Vagina (tissue), 2 donors: ENCODE results near the gene CNOT6. TPM values are rescaled to one million over a fixed set of nuclear protein-coding genes. Genes with fewer than 3 reads are reported as not detected.

ENCODE experiments used
- DNase-seq, 2 donors: peaks; one replicate each; pipeline ENCODE4 v3.0.0-alpha.2; 2017; ENCODE audit errors: extremely low spot score in 2 of 2
- H3K27ac ChIP-seq: fragments of 200-600 bp; sonication (generic); one replicate; pipeline ENCODE4 v1.5.1; 2019
- H3K27me3 ChIP-seq: fragments of 200-600 bp; sonication (generic); one replicate; pipeline ENCODE4 v1.5.1; 2019
- H3K36me3 ChIP-seq, 2 donors: fragments of 200-600 bp; sonication (generic); one replicate each; pipeline ENCODE4 v1.5.1; 2017 to 2019
- H3K4me1 ChIP-seq: fragments of 200-600 bp; sonication (generic); one replicate; pipeline ENCODE4 v1.5.1; 2019
- H3K4me3 ChIP-seq, 2 donors: fragments of 200-600 bp; sonication (generic); 1 replicate in 1 of 2; 2 replicates in 1 of 2; pipeline ENCODE4 v1.5.1; 2016 to 2019
- H3K9me3 ChIP-seq: fragments of 200-600 bp; sonication (generic); one replicate; pipeline ENCODE4 v1.5.1; 2019
- POLR2A ChIP-seq, 2 donors: fragments of 450-650 bp; IDR thresholded peaks; one replicate each; pipeline ENCODE4 v1.6.1; 2017; ENCODE audit warnings: antibody characterized with exemption in 2 of 2, mild to moderate bottlenecking in 2 of 2, moderate library complexity in 2 of 2
- POLR2AphosphoS5 ChIP-seq, 2 donors: sonication (generic); formaldehyde crosslinking; IDR thresholded peaks; one replicate each; pipeline ENCODE4 v1.9.0; 2017; ENCODE audit warnings: antibody characterized with exemption in 2 of 2, mild to moderate bottlenecking in 2 of 2, low read depth in 1 of 2; ENCODE audit not compliant: insufficient read depth in 1 of 2
- intact Hi-C: fragments of 100-400 bp; cut with DNase I; formaldehyde crosslinking; loops from one replicate; pipeline ENCODE4 v1.15.1; 2023
- total RNA-seq: library from RNA; depleted of rRNA; stranded (reverse); fragments of >200 nt; gene quantifications from one replicate; pipeline ENCODE4 v1.2.3, GENCODE V29; 2016
- TF ChIP-seq, protein P1 (sequence below), 3 experiments: fragments of 450-650 bp in 2 of 3; fragments of 200-600 bp in 1 of 3; sonication (generic) in 1 of 3; IDR thresholded peaks; one replicate each; pipeline ENCODE4 v1.5.1; 2017 to 2019; ENCODE audit warnings: antibody characterized with exemption in 3 of 3, mild to moderate bottlenecking in 2 of 3, moderate library complexity in 2 of 3

CNOT6 gene
- total RNA-seq, 1 donor from 2014 or later, result 21.4 TPM

DNA sequence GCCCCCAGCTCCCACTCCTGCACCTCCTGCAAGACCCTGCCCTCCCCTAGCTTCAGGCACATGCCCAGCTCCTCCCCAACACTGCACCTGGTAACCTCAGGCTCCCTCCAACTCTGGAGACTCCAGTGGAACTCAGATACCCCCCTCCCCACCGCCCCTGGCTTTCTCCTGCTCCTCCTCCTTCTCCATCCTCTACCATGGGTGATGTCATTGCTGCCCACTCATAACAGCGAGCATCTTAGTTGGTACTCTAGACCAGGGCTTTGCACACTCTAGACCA, 24.7 kb upstream of the CNOT6 start:
- Histone ChIP-seq H3K27me3 (no peaks in the 10 kb centered on the region), H3K27ac (no peak overlapping the region), H3K4me3 (no peak overlapping the region), H3K9me3 (no peaks in the 10 kb centered on the region), H3K4me1 (no peaks in the 10 kb centered on the region), H3K36me3 (no peaks in the 10 kb centered on the region)
- no peak for TF ChIP-seq POLR2AphosphoS5 (IDR thresholded peaks at IDR 0.05; ENCODE audit: insufficient read depth in 1 of 2, low read depth in 1 of 2)
- no peak for TF ChIP-seq POLR2A (IDR thresholded peaks at IDR 0.05)
- TF ChIP-seq, protein P1, sequence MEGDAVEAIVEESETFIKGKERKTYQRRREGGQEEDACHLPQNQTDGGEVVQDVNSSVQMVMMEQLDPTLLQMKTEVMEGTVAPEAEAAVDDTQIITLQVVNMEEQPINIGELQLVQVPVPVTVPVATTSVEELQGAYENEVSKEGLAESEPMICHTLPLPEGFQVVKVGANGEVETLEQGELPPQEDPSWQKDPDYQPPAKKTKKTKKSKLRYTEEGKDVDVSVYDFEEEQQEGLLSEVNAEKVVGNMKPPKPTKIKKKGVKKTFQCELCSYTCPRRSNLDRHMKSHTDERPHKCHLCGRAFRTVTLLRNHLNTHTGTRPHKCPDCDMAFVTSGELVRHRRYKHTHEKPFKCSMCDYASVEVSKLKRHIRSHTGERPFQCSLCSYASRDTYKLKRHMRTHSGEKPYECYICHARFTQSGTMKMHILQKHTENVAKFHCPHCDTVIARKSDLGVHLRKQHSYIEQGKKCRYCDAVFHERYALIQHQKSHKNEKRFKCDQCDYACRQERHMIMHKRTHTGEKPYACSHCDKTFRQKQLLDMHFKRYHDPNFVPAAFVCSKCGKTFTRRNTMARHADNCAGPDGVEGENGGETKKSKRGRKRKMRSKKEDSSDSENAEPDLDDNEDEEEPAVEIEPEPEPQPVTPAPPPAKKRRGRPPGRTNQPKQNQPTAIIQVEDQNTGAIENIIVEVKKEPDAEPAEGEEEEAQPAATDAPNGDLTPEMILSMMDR (IDR thresholded peaks at IDR 0.05), result no peak
- intact Hi-C loops, result no loop called here
- DNase-seq, result peak in 1 of 2 donors; percentile 44

DNA sequence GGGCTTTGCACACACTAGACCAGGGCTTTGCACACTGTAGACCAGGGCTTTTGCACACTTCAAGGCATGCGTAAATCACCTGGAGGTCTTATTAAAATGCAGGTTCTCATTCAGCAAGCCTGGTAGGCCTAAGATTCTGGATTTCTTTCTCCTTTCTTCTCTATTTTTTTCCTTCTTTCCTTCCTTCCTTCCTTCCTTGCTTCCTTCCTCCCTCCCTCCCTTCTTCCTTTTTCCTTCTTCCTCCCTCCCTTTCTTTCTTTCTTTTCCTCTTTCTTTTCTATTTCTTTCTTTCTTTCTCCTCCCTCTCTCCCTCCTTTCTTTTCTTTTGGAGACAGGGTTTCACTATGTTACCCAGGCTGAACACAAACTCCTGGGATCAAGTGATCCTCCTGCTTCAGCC, 24.3 kb upstream of the CNOT6 start:
- no peak overlapping the region for H3K27ac ChIP-seq
- no peak overlapping the region for H3K4me3 ChIP-seq
- H3K9me3 ChIP-seq, result no peaks in the 10 kb centered on the region
- intact Hi-C loops, result loop anchor here (5.0 kb wide), 1 partner anchor 178 kb away; the partner anchor contains the start of gene MAPK9
- TF ChIP-seq, protein P1 (IDR thresholded peaks at IDR 0.05), result no peak
- TF ChIP-seq POLR2AphosphoS5 (IDR thresholded peaks at IDR 0.05; ENCODE audit: insufficient read depth in 1 of 2, low read depth in 1 of 2), result no peak
- no peak for TF ChIP-seq POLR2A (IDR thresholded peaks at IDR 0.05)
- DNase-seq, result no peak
- H3K36me3 ChIP-seq, result no peaks in the 10 kb centered on the region
- H3K27me3 ChIP-seq, result no peaks in the 10 kb centered on the region
- no peaks in the 10 kb centered on the region for H3K4me1 ChIP-seq

DNA sequence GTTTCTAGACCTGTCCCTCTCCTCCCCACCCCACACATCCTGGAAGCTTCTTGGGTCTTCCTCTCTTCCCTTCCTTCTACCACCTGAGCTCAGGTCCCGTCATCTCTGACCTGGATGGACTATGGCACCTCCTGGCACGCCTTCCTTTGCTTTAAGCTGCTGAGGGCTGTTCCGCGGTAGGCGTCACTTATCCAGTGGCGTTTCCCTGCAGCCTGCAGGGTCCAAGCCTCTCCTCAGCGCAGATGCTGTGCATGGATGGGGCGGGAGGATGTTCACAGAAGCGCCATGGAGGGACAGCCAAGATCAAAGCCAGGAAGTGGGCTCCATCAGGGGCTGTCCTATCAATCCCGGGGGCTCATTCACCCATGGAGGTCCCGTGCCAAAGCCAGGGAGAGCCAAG, 23.8 kb upstream of the CNOT6 start:
- intact Hi-C loops, result loop anchor here (5.0 kb wide), 1 partner anchor 178 kb away; the partner anchor contains the start of gene MAPK9
- Histone ChIP-seq H3K4me1 (no peaks in the 10 kb centered on the region), H3K9me3 (no peaks in the 10 kb centered on the region), H3K36me3 (no peaks in the 10 kb centered on the region), H3K4me3 (no peak overlapping the region), H3K27ac (no peak overlapping the region), H3K27me3 (no peaks in the 10 kb centered on the region)
- DNase-seq, result peak in 1 of 2 donors; percentile 69
- TF ChIP-seq POLR2A (IDR thresholded peaks at IDR 0.05), result no peak
- TF ChIP-seq, protein P1 (IDR thresholded peaks at IDR 0.05), result no peak
- TF ChIP-seq POLR2AphosphoS5 (IDR thresholded peaks at IDR 0.05; ENCODE audit: insufficient read depth in 1 of 2, low read depth in 1 of 2), result no peak

DNA sequence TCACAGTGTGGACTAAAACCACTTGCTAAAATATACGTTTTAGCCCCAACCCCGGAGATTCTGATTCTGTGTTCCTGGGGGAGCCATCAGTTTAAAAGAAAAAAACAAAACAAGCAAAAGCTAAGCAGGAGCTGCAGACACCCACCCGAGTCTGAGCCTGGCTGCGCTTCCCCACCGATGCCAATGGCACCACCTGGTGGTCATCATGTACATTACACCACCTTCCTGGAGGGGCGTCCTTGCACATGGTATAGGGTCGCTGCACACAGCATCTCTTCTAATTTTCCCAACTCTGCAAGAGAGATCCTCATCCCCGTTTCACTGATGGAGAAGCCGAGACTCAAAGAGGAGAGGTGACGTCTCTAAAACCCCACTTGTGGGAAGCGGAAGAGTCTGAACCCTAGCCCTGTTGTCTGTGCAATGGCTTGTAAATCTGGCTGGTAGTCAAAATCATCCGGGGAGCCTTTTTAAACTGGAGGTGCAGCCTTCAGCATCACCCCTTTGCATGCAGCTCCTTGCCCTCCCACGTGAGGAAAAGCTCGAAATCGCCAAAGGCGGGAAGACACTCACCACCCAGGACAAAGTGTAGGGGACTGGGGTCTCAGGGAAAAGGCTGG, 23.1 kb upstream of the CNOT6 start:
- DNase-seq, result no peak
- no peak overlapping the region for H3K4me3 ChIP-seq
- no peaks in the 10 kb centered on the region for H3K36me3 ChIP-seq
- intact Hi-C loops, result loop anchor here (5.0 kb wide), 1 partner anchor 179 kb away; the partner anchor contains the start of gene MAPK9
- no peak overlapping the region for H3K27ac ChIP-seq
- TF ChIP-seq POLR2AphosphoS5 (IDR thresholded peaks at IDR 0.05; ENCODE audit: insufficient read depth in 1 of 2, low read depth in 1 of 2) (no peak), POLR2A (IDR thresholded peaks at IDR 0.05) (no peak)
- TF ChIP-seq, protein P1 (IDR thresholded peaks at IDR 0.05), result peak; percentile 72 to 84 (median 78)
- H3K4me1 ChIP-seq, result no peaks in the 10 kb centered on the region
- no peaks in the 10 kb centered on the region for H3K9me3 ChIP-seq
- no peaks in the 10 kb centered on the region for H3K27me3 ChIP-seq

DNA sequence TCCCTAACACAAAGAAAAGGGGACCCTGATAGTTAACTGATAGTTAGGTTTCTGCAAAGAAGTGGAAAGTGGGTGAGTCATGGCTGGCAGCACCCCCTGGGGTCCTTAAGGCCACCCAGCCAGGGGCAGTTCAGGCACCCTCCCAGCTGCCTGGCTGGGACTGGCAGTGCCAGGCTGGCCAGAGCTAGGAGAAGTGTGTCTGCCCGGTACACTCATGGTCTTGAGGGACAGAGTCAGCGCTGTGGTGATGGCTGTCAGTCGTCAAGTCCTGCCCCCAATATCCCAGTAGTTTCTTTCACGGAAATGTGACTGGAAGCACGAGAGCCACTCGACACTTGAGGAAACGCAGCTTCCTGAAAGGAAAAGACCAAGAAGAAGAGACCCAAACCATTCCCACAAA, 22.3 kb upstream of the CNOT6 start:
- H3K9me3 ChIP-seq, result no peaks in the 10 kb centered on the region
- no peaks in the 10 kb centered on the region for H3K27me3 ChIP-seq
- H3K4me3 ChIP-seq, result no peak overlapping the region
- no peaks in the 10 kb centered on the region for H3K36me3 ChIP-seq
- no peak for DNase-seq
- TF ChIP-seq POLR2AphosphoS5 (IDR thresholded peaks at IDR 0.05; ENCODE audit: insufficient read depth in 1 of 2, low read depth in 1 of 2), result no peak
- TF ChIP-seq POLR2A (IDR thresholded peaks at IDR 0.05), result no peak
- TF ChIP-seq, protein P1 (IDR thresholded peaks at IDR 0.05), result no peak
- no peaks in the 10 kb centered on the region for H3K4me1 ChIP-seq
- no peak overlapping the region for H3K27ac ChIP-seq
- intact Hi-C loops, result loop anchor here (5.0 kb wide), 1 partner anchor 180 kb away; the partner anchor contains the start of gene MAPK9
